GM13977 (cell line): Measurements from ENCODE around the gene ARHGDIG.

Experiments
- DNase-seq: peaks from one replicate; pipeline ENCODE4 v3.0.0; 2012; ENCODE audit warnings: low spot score
- in situ Hi-C: fragments of 300-500 bp; cut with MboI; formaldehyde crosslinking; loops from one replicate; pipeline ENCODE4 v1.12.0; 2022; ENCODE audit warnings: low sequenced_read_pairs, low pct_unique_long_range_greater_than_20kb, mixed read lengths, inconsistent platforms; ENCODE audit not compliant: unreplicated experiment
- TF ChIP-seq, protein P1 (sequence below): IDR thresholded peaks from 2 replicates; pipeline ENCODE4 v1.5.1; 2012; ENCODE audit warnings: mild to moderate bottlenecking, control low read depth; ENCODE audit not compliant: insufficient read depth; ENCODE audit errors: extremely low read depth, missing control alignments

The ARHGDIG gene

GRCh38 chr16:297832-298231 is 17.4 kb downstream of the ARHGDIG start:
- DNase-seq: no peak
- in situ Hi-C loops: no loop called here

DNA sequence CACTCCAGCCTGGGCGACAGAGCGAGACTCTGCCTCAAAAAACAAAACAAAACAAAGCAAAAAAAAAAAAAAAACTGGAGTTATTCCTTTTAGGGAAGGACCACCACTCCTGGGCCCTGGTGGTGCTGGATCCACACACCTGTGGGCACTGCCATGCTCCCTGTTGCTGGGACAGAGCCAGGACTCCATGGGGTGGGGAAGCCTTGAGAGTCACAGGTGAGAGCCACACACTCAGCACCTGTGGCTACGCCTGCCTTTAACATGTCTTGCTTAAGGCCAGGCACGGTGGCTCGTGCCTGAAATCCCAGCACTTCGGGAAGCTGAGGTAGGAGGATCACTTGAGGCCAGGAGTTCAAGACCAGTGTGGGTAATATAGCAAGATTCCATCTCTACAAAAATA is 20.8 kb downstream of the ARHGDIG start:
- no peak for DNase-seq
- TF ChIP-seq, protein P1, sequence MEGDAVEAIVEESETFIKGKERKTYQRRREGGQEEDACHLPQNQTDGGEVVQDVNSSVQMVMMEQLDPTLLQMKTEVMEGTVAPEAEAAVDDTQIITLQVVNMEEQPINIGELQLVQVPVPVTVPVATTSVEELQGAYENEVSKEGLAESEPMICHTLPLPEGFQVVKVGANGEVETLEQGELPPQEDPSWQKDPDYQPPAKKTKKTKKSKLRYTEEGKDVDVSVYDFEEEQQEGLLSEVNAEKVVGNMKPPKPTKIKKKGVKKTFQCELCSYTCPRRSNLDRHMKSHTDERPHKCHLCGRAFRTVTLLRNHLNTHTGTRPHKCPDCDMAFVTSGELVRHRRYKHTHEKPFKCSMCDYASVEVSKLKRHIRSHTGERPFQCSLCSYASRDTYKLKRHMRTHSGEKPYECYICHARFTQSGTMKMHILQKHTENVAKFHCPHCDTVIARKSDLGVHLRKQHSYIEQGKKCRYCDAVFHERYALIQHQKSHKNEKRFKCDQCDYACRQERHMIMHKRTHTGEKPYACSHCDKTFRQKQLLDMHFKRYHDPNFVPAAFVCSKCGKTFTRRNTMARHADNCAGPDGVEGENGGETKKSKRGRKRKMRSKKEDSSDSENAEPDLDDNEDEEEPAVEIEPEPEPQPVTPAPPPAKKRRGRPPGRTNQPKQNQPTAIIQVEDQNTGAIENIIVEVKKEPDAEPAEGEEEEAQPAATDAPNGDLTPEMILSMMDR: no peak
- in situ Hi-C loops: no loop called here

More at GRCh38 chr16:297832-298231, 17.4 kb downstream of the ARHGDIG start:
- TF ChIP-seq, protein P1: no peak

GRCh38 chr16:301950-302349 is 21.6 kb downstream of the ARHGDIG start:
- in situ Hi-C loops: no loop called here
- DNase-seq: no peak
- TF ChIP-seq, protein P1: no peak

DNA sequence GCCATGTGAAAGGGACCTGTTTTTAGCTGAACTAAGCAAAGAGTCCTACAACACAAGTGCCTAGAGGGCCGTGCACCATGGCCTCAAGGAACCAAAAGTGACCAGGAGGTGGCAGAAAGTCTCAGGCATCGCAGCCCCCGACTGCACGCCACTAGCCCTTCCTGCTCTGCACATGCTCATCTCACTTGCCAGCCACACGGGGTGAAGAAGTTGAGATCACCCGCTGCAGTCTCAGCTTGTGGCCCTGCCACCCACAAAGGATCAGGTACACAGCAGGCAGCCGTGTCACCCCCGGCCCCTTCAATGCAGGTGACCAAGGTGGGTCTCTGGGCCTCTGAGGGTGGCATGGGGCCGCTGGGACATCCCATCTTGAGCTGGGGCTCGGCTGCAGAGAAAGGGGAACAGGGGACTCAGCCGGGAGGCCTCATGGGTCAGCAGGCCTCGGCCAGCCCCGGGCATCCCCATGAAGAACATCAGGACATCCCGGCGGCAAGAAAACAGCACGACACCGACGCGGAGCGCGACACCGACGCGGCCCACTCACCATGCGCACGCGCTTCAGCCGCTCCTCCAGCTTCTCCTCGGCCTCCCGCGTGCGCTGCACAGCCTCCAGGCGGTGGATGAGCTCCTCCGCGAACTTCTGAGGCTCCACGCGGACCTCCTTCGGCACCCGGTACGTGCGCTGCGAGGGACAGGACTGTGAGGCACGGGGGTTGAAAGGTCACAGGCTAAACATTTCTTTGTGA is 23.5 kb downstream of the ARHGDIG start:
- TF ChIP-seq, protein P1: no peak
- DNase-seq: no peak
- in situ Hi-C loops: no loop called here

- in situ Hi-C loops: no loop called here
- TF ChIP-seq, protein P1: no peak
- DNase-seq: no peak
Observed at GRCh38 chr16:305916-306626, 25.7 kb downstream of the ARHGDIG start.

DNA sequence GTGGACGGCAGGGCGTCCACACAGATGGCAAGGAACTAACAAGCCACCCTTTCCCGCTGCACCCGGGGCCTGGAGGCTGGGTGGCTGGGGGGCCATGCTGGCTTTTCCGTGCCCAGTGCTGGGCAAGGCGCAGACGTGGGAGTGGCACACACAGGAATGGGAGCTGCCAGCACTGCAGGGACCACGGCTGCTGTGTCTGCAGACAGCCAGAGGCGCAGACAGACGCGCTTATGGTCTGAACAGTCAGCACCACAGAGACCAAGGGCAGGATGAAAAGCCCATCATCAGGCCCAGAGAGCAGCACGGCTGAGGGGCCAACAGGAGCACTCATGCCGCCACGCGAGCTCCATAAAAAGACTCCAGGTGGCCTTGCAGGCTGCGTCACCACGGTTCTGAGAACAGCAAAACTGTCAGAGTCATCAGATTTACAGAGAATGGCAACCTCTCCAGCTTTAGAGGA is 26.6 kb downstream of the ARHGDIG start:
- no peak for DNase-seq
- in situ Hi-C loops: no loop called here
- TF ChIP-seq, protein P1: no peak
